NCI-H2081 treated with DMSO at 0.1 percent for 48 hours (cell line): ENCODE measurements around the gene MED9.
"Not testable (repeated sequence)": the region's sequence is repeated elsewhere in the genome, so short reads cannot be mapped to it uniquely, and the experiment has no call there.

ENCODE experiments used
- DNase-seq: peaks from one replicate; lab custom pipeline; 2025; lab: John Stamatoyannopoulos, UW

The MED9 gene

GRCh38 chr17:17455173-17455572 is 21.6 kb upstream of the MED9 start:
- no peak for DNase-seq

DNA sequence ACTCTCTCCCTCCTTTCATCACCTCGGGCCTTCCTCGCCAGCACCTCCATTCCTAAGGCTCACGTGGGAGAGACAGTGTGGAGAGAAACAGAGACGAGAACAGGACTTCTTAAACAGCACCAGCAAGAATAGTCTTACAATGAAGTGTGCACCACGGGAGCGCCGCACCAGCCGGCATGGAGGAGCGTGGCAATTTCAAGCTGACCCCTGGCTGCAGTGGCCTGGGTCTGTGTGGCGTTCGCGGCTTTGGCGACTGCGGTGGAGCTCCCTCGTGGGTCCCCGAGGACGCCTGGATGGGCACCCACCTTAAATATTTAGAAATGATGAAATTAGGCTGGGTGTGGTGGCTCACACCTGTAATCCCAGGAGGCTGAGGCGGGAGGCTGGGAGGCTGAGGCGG is 20.5 kb upstream of the MED9 start:
- DNase-seq, result no peak

DNA sequence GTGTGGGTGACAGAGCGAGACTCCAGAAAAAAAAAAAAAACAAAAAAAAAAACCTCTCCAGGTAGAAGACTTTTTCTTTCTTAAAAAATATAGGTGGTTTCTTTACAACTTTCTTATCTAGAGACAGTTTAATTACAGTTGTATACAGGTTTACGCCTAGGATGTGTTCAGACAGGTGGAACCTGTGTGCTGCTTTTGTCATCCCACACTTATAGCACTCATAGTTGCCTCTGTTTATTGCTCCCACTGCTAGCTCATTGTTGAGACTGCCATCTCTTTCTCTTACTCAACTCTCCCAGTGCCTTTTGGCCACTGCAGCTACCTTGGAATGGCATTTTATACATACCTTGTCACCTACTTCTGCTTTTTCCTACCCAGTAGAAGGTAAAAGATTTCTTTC is 19.1 kb upstream of the MED9 start:
- no peak for DNase-seq

- no peak for DNase-seq
These were observed 16.8 kb upstream of the MED9 start for GRCh38 chr17:17460038-17460437.

DNA sequence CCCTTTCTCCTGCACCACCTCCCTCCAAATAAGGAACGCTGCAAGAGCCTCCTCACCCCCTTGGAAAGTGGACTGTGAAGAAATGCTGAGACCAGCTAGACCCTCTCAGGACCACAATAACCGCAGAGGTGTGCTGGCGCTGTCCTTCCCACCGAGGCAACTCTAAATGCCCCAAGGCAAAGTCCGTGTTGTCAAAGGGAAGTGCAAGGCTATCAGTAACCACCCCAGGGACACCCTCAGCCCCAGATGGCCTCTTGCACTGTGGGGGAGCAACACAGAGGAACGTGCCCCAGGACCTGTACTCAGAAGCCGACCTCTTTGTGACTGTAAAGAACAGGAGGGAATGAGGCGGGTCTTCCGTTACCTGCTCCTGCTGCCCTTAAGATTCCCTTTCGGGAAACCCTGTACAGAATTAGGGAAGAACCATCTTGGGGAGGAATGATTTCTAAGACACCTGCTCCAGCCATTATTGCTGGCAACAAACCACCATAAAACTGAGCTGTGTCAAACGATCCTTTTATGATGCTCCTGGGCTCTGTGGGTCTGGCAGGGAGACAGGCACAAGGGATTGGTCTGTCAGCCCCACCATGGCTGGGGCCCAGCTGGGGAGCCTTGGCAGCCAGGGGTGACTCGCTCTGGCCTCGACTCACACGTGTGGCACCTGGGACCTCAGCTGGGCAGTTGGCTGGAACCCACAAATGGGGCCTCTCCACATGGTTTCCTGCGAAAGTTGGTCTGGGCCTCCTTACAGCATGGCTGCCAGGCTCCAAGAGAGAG is 14.6 kb upstream of the MED9 start:
- no peak for DNase-seq

- no peak for DNase-seq
These were observed 13.0 kb upstream of the MED9 start for GRCh38 chr17:17463821-17464220.

DNA sequence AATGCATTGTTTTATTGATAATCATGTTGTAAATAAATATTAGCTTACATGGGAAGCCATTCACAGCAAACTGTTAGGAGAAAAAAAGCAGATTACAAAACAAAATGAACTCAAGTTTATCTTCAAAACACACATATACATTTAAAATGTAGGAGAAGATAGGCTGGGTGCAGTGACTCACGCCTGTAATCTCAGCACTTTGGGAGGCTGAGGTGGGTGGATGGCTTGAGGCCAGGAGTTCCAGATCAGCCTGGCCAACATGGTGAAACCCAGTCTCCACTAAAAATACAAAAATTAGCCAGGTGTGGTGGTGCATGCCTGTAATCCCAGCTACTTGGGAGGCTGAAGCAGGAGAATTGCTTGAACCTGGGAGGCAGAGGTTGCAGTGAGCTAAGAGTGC is 10.9 kb upstream of the MED9 start:
- not testable (repeated sequence) for DNase-seq

DNA sequence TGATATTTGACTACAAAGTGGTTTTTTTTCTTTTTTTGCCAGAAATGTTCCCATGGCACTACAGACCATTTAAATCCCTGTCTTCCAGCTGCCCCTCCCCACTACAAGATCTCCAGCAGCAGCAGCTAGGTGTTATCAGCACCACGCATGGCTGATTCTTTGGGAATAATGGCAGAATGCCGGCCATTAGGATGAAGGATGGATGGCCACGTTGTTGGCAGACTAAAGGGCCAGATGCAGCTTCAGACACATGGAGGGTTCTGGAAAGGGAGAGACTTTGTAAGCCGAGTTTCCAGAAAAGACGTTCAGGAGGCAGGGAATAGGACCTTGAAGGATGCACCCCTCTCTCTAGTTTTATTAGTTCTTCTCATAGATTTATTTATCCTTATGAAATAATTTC is 10.3 kb upstream of the MED9 start:
- no peak for DNase-seq

DNA sequence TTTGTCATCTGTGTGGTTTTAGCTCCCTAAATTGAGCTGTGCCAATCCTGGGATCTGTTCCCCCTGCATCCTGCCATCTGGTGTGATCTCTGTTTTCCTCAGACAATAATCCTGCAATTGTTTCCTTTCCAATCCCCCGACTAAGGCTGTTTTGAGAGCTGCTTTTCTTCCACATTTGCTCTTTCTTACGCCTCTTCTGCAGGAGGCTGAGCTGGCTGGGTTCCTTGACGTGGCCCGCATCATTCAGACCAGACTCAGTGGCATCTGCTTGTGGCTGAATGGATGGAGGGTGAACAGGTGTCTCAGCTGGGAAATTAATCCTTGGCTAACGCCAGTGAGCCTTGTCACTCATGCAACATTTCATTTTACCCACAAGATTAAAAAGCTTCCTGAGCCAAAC is 9.8 kb upstream of the MED9 start:
- DNase-seq, result no peak

DNA sequence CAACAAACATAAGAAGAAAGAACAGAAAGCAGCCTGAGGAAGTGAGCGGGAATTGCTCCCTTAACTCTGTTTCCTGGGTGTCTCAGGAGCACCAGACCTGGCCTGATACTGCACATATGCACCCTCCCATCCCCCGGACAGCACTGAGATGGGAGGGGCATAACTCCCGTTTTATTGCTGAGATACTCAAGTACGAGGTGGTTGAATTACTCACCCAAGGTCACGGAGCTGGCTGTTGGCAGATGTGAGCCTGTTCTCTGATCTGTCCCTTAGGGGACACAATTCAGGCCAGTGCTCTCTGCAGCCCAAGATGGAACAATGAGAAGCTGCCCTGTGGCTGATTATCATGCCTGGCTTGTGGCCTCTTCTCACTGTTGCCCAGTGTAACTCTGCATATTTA is 9.1 kb upstream of the MED9 start:
- DNase-seq, result no peak

DNA sequence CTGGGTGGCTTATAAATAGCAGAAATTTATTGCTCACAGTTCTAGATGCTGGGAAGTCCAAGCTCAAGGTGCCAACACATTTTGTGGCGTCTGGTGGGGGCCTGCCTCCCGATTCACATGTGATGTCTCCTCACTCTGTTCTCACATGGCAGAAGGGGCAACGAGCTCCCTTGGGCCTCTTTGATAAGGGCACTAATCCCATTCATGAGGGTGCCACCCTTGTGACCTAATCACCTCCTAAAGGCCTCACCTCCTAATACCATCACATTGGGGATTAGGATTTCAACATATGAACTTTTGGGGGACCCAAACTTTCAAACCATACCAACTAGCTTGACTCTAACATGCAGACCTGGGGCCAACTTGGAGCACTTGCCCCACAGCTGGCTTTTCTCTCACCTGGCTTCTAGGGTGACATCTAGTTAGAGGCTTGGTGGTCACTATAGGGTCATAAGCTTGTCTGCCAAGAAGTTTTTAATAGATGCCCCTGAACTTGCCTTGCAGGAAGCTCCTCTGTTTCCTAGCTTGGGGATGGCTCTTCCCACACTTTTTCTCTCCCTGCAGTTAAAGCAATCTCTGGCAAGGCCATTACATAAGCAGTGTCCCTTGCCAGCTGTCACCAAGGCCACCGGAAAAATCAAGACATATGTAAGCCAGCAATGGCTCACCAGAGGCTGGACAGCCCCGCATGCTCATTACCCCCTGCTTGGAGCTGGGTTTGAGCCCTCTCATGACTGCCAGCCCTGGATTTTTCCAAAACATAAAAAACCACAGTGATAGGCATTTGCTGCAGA is 8.4 kb upstream of the MED9 start:
- DNase-seq, result no peak

DNA sequence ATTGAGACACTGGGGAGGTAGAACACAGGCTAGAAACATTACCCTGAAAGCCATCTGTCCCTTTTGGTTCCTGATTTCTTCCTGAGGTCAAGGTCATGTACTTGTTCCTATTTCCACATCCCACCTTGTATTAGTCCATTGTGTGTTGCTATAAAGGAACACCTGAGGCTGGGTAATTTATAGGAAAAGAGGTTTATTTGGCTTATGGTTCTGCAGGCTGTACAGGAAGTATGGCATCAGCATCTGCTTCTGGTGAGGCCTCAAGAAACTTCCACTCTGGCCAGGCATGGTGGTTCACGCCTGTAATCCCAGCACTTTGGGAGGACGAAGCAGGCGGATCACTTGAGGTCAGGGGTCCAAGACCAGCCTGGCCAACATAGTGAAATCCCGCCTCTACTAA is 7.4 kb upstream of the MED9 start:
- no peak for DNase-seq

DNA sequence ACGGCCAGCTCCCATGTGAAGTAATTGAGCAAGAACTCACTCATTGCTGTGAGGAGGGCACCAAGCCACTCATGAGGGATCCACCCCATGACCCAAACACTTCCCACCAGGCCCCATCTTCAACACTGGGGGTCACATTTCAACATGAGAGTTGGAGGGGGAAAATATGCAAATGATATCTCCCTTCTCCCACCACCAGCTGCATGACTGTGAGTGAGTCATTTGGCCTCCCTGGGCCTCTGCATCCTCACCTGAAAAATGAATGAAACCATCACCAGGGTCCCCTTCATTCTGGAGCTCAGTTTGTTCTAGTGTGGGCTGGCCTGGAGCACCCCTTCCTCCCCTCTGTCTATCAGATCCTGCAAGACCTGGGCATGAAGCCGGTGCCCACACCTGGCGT is 6.8 kb upstream of the MED9 start:
- no peak for DNase-seq

GRCh38 chr17:17472333-17472920 is 4.4 kb upstream of the MED9 start:
- no peak for DNase-seq

GRCh38 chr17:17474341-17474740 is 2.5 kb upstream of the MED9 start:
- no peak for DNase-seq

DNA sequence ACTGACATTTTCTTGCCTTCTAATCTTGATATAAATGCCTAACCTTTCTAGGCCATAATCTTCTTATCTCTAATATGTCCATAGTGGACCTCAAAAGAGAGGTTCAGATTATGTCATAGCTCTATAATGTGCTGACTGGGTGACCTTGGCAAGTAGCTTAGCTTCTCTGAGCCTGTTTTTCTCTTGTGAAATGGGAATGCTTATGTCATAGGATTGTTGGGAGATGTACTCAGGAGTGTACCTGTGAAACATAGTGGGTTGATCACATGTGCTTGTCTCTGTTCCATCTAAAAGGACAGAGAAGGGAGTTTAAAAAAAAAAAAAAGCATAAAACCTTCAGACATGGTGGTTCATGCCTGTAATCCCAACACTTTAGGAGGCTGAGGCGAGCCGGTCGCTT is 2.4 kb downstream of the MED9 start:
- DNase-seq, result no peak

GRCh38 chr17:17480593-17481148 is 3.9 kb downstream of the MED9 start:
- DNase-seq, result no peak

- no peak for DNase-seq
These were observed 5.1 kb downstream of the MED9 start for GRCh38 chr17:17481860-17482259.

- DNase-seq, result no peak
These were observed 7.7 kb downstream of the MED9 start for GRCh38 chr17:17484451-17484899.

GRCh38 chr17:17485420-17485819 is 8.6 kb downstream of the MED9 start:
- no peak for DNase-seq

DNA sequence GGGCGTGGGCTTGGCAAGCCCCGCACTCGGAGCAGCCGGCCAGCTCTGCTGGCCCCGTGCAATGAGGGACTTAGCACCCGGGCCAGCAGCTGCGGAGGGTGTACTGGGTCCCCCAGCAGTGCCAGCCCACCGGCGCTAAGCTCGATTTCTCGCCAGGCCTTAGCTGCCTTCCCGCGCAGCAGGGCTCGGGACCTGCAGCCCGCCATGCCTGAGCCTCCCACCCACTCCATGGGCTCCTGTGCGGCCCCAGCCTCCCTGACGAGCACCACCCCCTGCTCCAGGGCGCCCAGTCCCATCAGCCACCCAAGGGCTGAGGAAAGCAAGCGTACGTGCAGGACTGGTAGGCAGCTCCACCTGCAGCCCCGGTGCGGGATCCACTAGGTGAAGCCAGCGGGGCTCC is 9.6 kb downstream of the MED9 start:
- not testable (repeated sequence) for DNase-seq

DNA sequence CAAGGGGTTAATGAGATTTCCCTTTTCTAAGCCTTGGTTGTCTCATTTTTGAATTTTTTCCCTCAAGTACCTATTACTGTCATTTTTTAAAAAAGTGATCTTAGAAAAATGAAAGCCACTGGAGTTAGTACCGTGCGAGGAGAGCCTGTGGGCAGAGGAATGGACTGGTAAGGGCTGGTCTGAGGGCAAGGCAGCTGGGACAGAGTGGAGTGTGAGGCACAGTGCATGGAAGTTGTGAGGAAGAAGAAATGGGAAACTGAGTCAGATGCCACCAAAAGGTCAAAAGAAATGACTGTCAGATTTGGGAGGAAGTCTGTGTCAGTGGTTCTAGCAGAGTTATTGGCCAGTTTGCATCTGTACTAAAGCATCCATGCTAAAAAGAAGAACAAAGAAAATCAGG is 11.2 kb downstream of the MED9 start:
- DNase-seq, result no peak

- DNase-seq, result no peak
These were observed 14.3 kb downstream of the MED9 start for GRCh38 chr17:17491031-17491471.
